ENCODE results near the gene PIGL.

PIGL gene

GRCh38 chr17:16363749-16364536 is 146.9 kb downstream of the PIGL start:
- peak; percentile 90 for FAIRE-seq

GRCh38 chr17:16364625-16365024 is 147.6 kb downstream of the PIGL start:
- FAIRE-seq, result no peak

- FAIRE-seq, result no peak
These were observed 154.7 kb downstream of the PIGL start for GRCh38 chr17:16371742-16372141.

GRCh38 chr17:16374146-16374938 is 157.3 kb downstream of the PIGL start:
- no peak for FAIRE-seq

Data from G401.6 (cell line).